B cell (primary cell): ENCODE results near the gene LRRC49. TPM values are rescaled to one million over a fixed set of nuclear protein-coding genes. Genes with fewer than 3 reads are reported as not detected.

Experiments used
- ATAC-seq: fragments of 200-7000 bp; cut with Tn5 transposase; one replicate; pipeline ENCODE4 v1.10.0; 2021; ENCODE audit warnings: low read depth, mild to moderate bottlenecking, moderate number of reproducible peaks, moderate library complexity
- CTCF ChIA-PET: fragments of 350-600 bp; sonication (Branson Sonifier 250); formaldehyde crosslinking; loops from one replicate; lab custom pipeline; 2021; ENCODE audit warnings: antibody characterized with exemption, inconsistent platforms; lab: Charles Lee
- POLR2A ChIA-PET: fragments of 350-600 bp; sonication (Branson Sonifier 250); formaldehyde crosslinking; loops from one replicate; lab custom pipeline; 2021; ENCODE audit warnings: antibody characterized with exemption; lab: Charles Lee
- DNase-seq: peaks from one replicate; pipeline ENCODE4 v3.0.0; 2013
- H2AFZ ChIP-seq: 2 replicates; pipeline ENCODE4 v1.6.1; 2012; ENCODE audit warnings: mild to moderate bottlenecking, low read depth, low read length; ENCODE audit not compliant: insufficient read depth, poor library complexity, severe bottlenecking
- H3K27ac ChIP-seq, 2 donors: 1 replicate in 1 of 2; 2 replicates in 1 of 2; pipeline ENCODE4 v1.5.1; 2012 to 2013; ENCODE audit warnings: low read length in 2 of 2, mild to moderate bottlenecking in 2 of 2, moderate library complexity in 1 of 2
- H3K27me3 ChIP-seq, 4 experiments: fragments of 200-600 bp in 1 of 4; sonication (generic) in 1 of 4; replicated peaks in 1 of 4; 1 replicate in 2 of 4; 2 replicates in 2 of 4; pipeline versions ENCODE4 v1.6.1 to v1.7.0; 2013 to 2016; ENCODE audit warnings: low read length in 3 of 4, mild to moderate bottlenecking in 2 of 4, mixed read lengths in 1 of 4, moderate library complexity in 1 of 4; ENCODE audit not compliant: insufficient read depth in 4 of 4, control insufficient read depth in 3 of 4; ENCODE audit errors: control extremely low read depth in 1 of 4
- H3K36me3 ChIP-seq, 2 experiments: replicated peaks in 1 of 2; 1 replicate in 1 of 2; 2 replicates in 1 of 2; pipeline versions ENCODE4 v1.6.1 to v1.7.1; 2013; ENCODE audit warnings: low read length in 1 of 2; ENCODE audit not compliant: insufficient read depth in 2 of 2, control insufficient read depth in 1 of 2; ENCODE audit errors: control extremely low read depth in 1 of 2, extremely low read depth in 1 of 2
- H3K4me1 ChIP-seq, 2 donors: fragments of 200-600 bp in 1 of 2; sonication (generic) in 1 of 2; 1 replicate in 1 of 2; 2 replicates in 1 of 2; pipeline versions ENCODE4 v1.5.1 to v1.6.1; 2013 to 2017; ENCODE audit warnings: low read length in 2 of 2; ENCODE audit not compliant: control insufficient read depth in 2 of 2, insufficient read depth in 2 of 2
- H3K4me2 ChIP-seq: replicated peaks from 2 replicates; pipeline ENCODE3; 2012; ENCODE audit warnings: mild to moderate bottlenecking, low read depth, low read length; ENCODE audit not compliant: poor library complexity, severe bottlenecking
- H3K4me3 ChIP-seq, 5 experiments: fragments of 200-600 bp in 1 of 5; sonication (generic) in 1 of 5; 1 replicate in 3 of 5; 2 replicates in 2 of 5; pipeline versions ENCODE4 v1.5.1 to v1.7.0; 2011 to 2016; ENCODE audit warnings: low read length in 4 of 5, mild to moderate bottlenecking in 4 of 5, low read depth in 2 of 5, control low read depth in 1 of 5, moderate library complexity in 1 of 5; ENCODE audit not compliant: insufficient read depth in 1 of 5; ENCODE audit errors: control extremely low read depth in 1 of 5, extremely low read depth in 1 of 5
- H3K79me2 ChIP-seq: fragments of 200-600 bp; sonication (generic); one replicate; pipeline ENCODE4 v1.6.0; 2016; ENCODE audit warnings: low read length; ENCODE audit not compliant: control insufficient read depth, insufficient read depth
- H3K9ac ChIP-seq: fragments of 200-600 bp; sonication (generic); 2 replicates; pipeline ENCODE4 v1.6.1; 2017; ENCODE audit warnings: mild to moderate bottlenecking, low read length, moderate library complexity
- H3K9me3 ChIP-seq, 3 donors: one replicate each; pipeline versions ENCODE4 v1.6.1 to v1.7.1; 2013; ENCODE audit warnings: low read length in 2 of 3; ENCODE audit not compliant: control insufficient read depth in 2 of 3, insufficient read depth in 1 of 3; ENCODE audit errors: control extremely low read depth in 1 of 3
- H4K20me1 ChIP-seq: 2 replicates; pipeline ENCODE4 v1.6.0; 2012; ENCODE audit warnings: mild to moderate bottlenecking, low read length; ENCODE audit not compliant: insufficient read depth, control insufficient read depth, poor library complexity, severe bottlenecking
- H3K27ac Mint-ChIP-seq: one replicate; pipeline ENCODE4 v1.8.0; 2021; ENCODE audit warnings: mixed read lengths
- H3K27me3 Mint-ChIP-seq: one replicate; pipeline ENCODE4 v1.8.0; 2021; ENCODE audit warnings: mixed read lengths
- H3K4me1 Mint-ChIP-seq: one replicate; pipeline ENCODE4 v1.8.0; 2021; ENCODE audit warnings: mixed read lengths
- H3K4me3 Mint-ChIP-seq: one replicate; pipeline ENCODE4 v1.8.0; 2021; ENCODE audit warnings: mixed read lengths
- H3K9me3 Mint-ChIP-seq: one replicate; pipeline ENCODE4 v1.8.0; 2022; ENCODE audit warnings: mixed read lengths; ENCODE audit not compliant: insufficient read depth
- CTCF ChIP-seq: fragments of 200-600 bp; IDR thresholded peaks from one replicate; pipeline ENCODE4 v1.8.0; 2022; ENCODE audit warnings: antibody characterized with exemption, mild to moderate bottlenecking
- EZH2 ChIP-seq: IDR thresholded peaks from 2 replicates; pipeline ENCODE4 v1.6.1; 2012; ENCODE audit warnings: borderline replicate concordance, low read depth, mild to moderate bottlenecking, moderate library complexity, low read length; ENCODE audit not compliant: insufficient read depth, poor library complexity, severe bottlenecking
- WGBS: methylation state at CpG from one replicate; pipeline ENCODE4 v1.1.5; 2013; ENCODE audit warnings: missing lambda C conversion rate; ENCODE audit not compliant: insufficient coverage; 5-methylcytosine and 5-hydroxymethylcytosine counted together
- intact Hi-C: fragments of 100-400 bp; cut with micrococcal nuclease; formaldehyde crosslinking; loops from one replicate; pipeline ENCODE4 v1.10.0; 2022
- polyA plus RNA-seq: library from polyadenylated mRNA; depleted of rRNA; stranded (reverse); fragments of >200 nt; gene quantifications from 2 replicates; pipeline ENCODE4 v1.2.3, GENCODE V29; 2012
- total RNA-seq, 2 donors: library from RNA; stranded (reverse); fragments of 120-200 nt in 1 of 2; gene quantifications; 1 replicate in 1 of 2; 2 replicates in 1 of 2; pipeline versions ENCODE4 v1.2.3 to v1.2.4, GENCODE V29; 2013 to 2022

Gene LRRC49
- total and polyA plus RNA-seq, 2 donors (not counting 1 experiment from before 2014, with no cell fraction given), result 0.22 to 1.4 TPM

GRCh38 chr15:70931821-70932220 lies 39.2 kb downstream of the LRRC49 start:
- POLR2A ChIA-PET, result no interaction called here

GRCh38 chr15:70932397-70932796 lies 39.8 kb downstream of the LRRC49 start:
- intact Hi-C loops, result no loop called here

More at GRCh38 chr15:70931821-70932220, 39.2 kb downstream of the LRRC49 start:
- ATAC-seq (no peak), DNase-seq (no peak)
- Histone ChIP-seq H3K4me1 (no peaks in the 10 kb centered on the region), H4K20me1 (no peaks in the 10 kb centered on the region), H3K27me3 (no peaks in the 10 kb centered on the region), H3K79me2 (no peaks in the 10 kb centered on the region), H2AFZ (no peak overlapping the region), H3K4me2 (no peak overlapping the region), H3K4me3 (no peak overlapping the region), H3K9ac (no peak overlapping the region), H3K27ac (no peak overlapping the region), H3K36me3 (no peaks in the 10 kb centered on the region), H3K9me3 (no peaks in the 10 kb centered on the region)
- no peak overlapping the region for H3K27ac Mint-ChIP-seq
- TF ChIP-seq EZH2 (no peak), CTCF (no peak)
- H3K4me1 Mint-ChIP-seq, result peaks cover 1% of the 10 kb centered on the region
- H3K4me3 Mint-ChIP-seq, result no peak overlapping the region
- H3K27me3 Mint-ChIP-seq, result peaks cover 21% of the 10 kb centered on the region
- intact Hi-C loops, result no loop called here
- CTCF ChIA-PET, result no interaction called here
- no peaks in the 10 kb centered on the region for H3K9me3 Mint-ChIP-seq

More at GRCh38 chr15:70932397-70932796, 39.8 kb downstream of the LRRC49 start:
- Histone ChIP-seq H3K9ac (no peak overlapping the region), H3K27me3 (no peaks in the 10 kb centered on the region), H4K20me1 (no peaks in the 10 kb centered on the region), H3K36me3 (no peaks in the 10 kb centered on the region), H3K79me2 (no peaks in the 10 kb centered on the region), H2AFZ (no peak overlapping the region), H3K4me2 (no peak overlapping the region), H3K4me1 (no peaks in the 10 kb centered on the region), H3K9me3 (no peaks in the 10 kb centered on the region), H3K4me3 (no peak overlapping the region), H3K27ac (no peak overlapping the region)
- ChIA-PET CTCF (interaction anchor here (0.6 kb wide), 1 partner anchor 1739 kb away, joined by 3 read pairs; no protein-coding TSS in a partner anchor), POLR2A (no interaction called here)
- Mint-ChIP-seq H3K9me3 (no peaks in the 10 kb centered on the region), H3K27me3 (peaks cover 15% of the 10 kb centered on the region), H3K4me1 (peaks cover 1% of the 10 kb centered on the region), H3K27ac (no peak overlapping the region), H3K4me3 (no peak overlapping the region)
- TF ChIP-seq CTCF (no peak), EZH2 (no peak)
- WGBS, result no CpG with 5 or more reads among the region's 2 CpGs
- DNase-seq, result no peak
- ATAC-seq, result no peak
